SU-DHL-6 (cell line): ENCODE measurements around the gene ARID4A.

Source experiments
- CTCF ChIP-seq: fragments of 200-600 bp; sonication (generic); IDR thresholded peaks from one replicate; pipeline ENCODE4 v1.5.1; 2017; ENCODE audit warnings: antibody characterized with exemption, mild to moderate bottlenecking, low read length, moderate library complexity; ENCODE audit not compliant: insufficient read depth, poor library complexity, severe bottlenecking
- EZH2phosphoT487 ChIP-seq: fragments of 200-600 bp; sonication (generic), shearing (Covaris generic); conservative IDR thresholded peaks from 2 replicates; pipeline ENCODE4 v1.6.1; 2018; ENCODE audit warnings: mild to moderate bottlenecking, antibody characterized with exemption, low read length, moderate library complexity, mixed read lengths

- TF ChIP-seq CTCF, result no peak
- no peak for TF ChIP-seq EZH2phosphoT487
Observed at GRCh38 chr14:58332561-58332960, 34.2 kb downstream of the ARID4A start.
